OCI-LY1 (cell line): ENCODE results near the gene SLC37A1.

Source experiments
- H2AFZ ChIP-seq: fragments of 200-600 bp; sonication (generic), shearing (Covaris generic); 2 replicates; pipeline ENCODE4 v1.6.0; 2014; ENCODE audit warnings: antibody characterized with exemption, mild to moderate bottlenecking, low read length
- H3F3A ChIP-seq: fragments of 200-600 bp; sonication (generic), shearing (Covaris generic); 2 replicates; pipeline ENCODE4 v1.6.0; 2014; ENCODE audit warnings: mild to moderate bottlenecking, antibody characterized with exemption, low read length, moderate library complexity; ENCODE audit not compliant: insufficient read depth
- H3K27ac ChIP-seq: fragments of 200-600 bp; sonication (generic); 2 replicates; pipeline ENCODE4 v1.5.1; 2014; ENCODE audit warnings: low read length, mixed run types, mild to moderate bottlenecking, low read depth; ENCODE audit not compliant: poor library complexity, severe bottlenecking
- H3K27me3 ChIP-seq: fragments of 200-600 bp; sonication (generic); 2 replicates; pipeline ENCODE4 v1.6.0; 2014; ENCODE audit warnings: antibody characterized with exemption, mild to moderate bottlenecking, low read length, moderate library complexity; ENCODE audit not compliant: insufficient read depth
- H3K36me3 ChIP-seq: fragments of 200-600 bp; sonication (generic); 2 replicates; pipeline ENCODE4 v1.6.1; 2014; ENCODE audit warnings: mild to moderate bottlenecking, antibody characterized with exemption, low read length, moderate library complexity, mixed read lengths; ENCODE audit not compliant: insufficient read depth
- H3K4me1 ChIP-seq: fragments of 200-600 bp; sonication (generic); 2 replicates; pipeline ENCODE4 v1.5.1; 2014; ENCODE audit warnings: mild to moderate bottlenecking, low read length, moderate library complexity; ENCODE audit not compliant: insufficient read depth, severe bottlenecking
- H3K4me2 ChIP-seq: fragments of 200-600 bp; sonication (generic), shearing (Covaris generic); 2 replicates; pipeline ENCODE4 v1.6.1; 2014; ENCODE audit warnings: low read length
- H3K4me3 ChIP-seq: fragments of 200-600 bp; sonication (generic); 2 replicates; pipeline ENCODE4 v1.5.1; 2014; ENCODE audit warnings: low read length, low read depth, mild to moderate bottlenecking, mixed read lengths; ENCODE audit not compliant: poor library complexity, severe bottlenecking
- H3K79me2 ChIP-seq: fragments of 200-600 bp; shearing (Covaris generic); 2 replicates; pipeline ENCODE4 v1.6.1; 2016; ENCODE audit warnings: mixed run types, low read length, mixed read lengths; ENCODE audit not compliant: insufficient read depth
- H3K9ac ChIP-seq: fragments of 200-600 bp; sonication (generic), shearing (Covaris generic); 2 replicates; pipeline ENCODE4 v1.6.1; 2014; ENCODE audit warnings: mild to moderate bottlenecking, low read length, mixed read lengths
- H3K9me2 ChIP-seq: fragments of 200-600 bp; sonication (generic), shearing (Covaris generic); 2 replicates; pipeline ENCODE4 v1.6.1; 2014; ENCODE audit warnings: low read depth, mild to moderate bottlenecking, low read length, mixed read lengths
- H3K9me3 ChIP-seq: fragments of 200-600 bp; shearing (Covaris generic); 2 replicates; pipeline ENCODE4 v1.6.1; 2014; ENCODE audit warnings: low read length, mixed read lengths
- H4K20me1 ChIP-seq: fragments of 200-600 bp; sonication (generic), shearing (Covaris generic); 2 replicates; pipeline ENCODE4 v1.6.0; 2016; ENCODE audit warnings: mild to moderate bottlenecking, low read length; ENCODE audit not compliant: insufficient read depth
- CTCF ChIP-seq: fragments of 200-600 bp; sonication (generic), shearing (Covaris generic); IDR thresholded peaks from 2 replicates; pipeline ENCODE4 v1.5.1; 2017; ENCODE audit warnings: mild to moderate bottlenecking, antibody characterized with exemption, low read length, moderate library complexity, mixed read lengths
- EZH2 ChIP-seq: fragments of 200-600 bp; sonication (generic), shearing (Covaris generic); IDR thresholded peaks from 2 replicates; pipeline ENCODE4 v1.8.0; 2017; ENCODE audit warnings: borderline replicate concordance, mixed run types, mild to moderate bottlenecking, antibody characterized with exemption, low read length, moderate library complexity, mixed read lengths

Gene SLC37A1

GRCh38 chr21:42489991-42490390 lies 23.7 kb upstream of the SLC37A1 start:
- no peak for TF ChIP-seq EZH2
- TF ChIP-seq CTCF = no peak

GRCh38 chr21:42490720-42491119 lies 22.9 kb upstream of the SLC37A1 start:
- no peaks in the 10 kb centered on the region for H3K9me2 ChIP-seq
- no peaks in the 10 kb centered on the region for H3K9me3 ChIP-seq
- H4K20me1 ChIP-seq = no peaks in the 10 kb centered on the region
- H3K79me2 ChIP-seq = no peaks in the 10 kb centered on the region
- no peak overlapping the region for H3K27ac ChIP-seq
- TF ChIP-seq CTCF (no peak), EZH2 (no peak)
- no peaks in the 10 kb centered on the region for H3K36me3 ChIP-seq
- H3K4me2 ChIP-seq = no peak overlapping the region
- peaks cover 17% of the 10 kb centered on the region; the same call in 1 of the 2 replicates for H3K27me3 ChIP-seq
- H3F3A ChIP-seq = no peaks in the 10 kb centered on the region
- H3K4me3 ChIP-seq = no peak overlapping the region
- H3K9ac ChIP-seq = no peak overlapping the region
- H3K4me1 ChIP-seq = peaks cover 3% of the 10 kb centered on the region
- H2AFZ ChIP-seq = no peak overlapping the region

More at GRCh38 chr21:42489991-42490390, 23.7 kb upstream of the SLC37A1 start:
- H3K27me3 ChIP-seq = peaks cover 13% of the 10 kb centered on the region; the same call in 1 of the 2 replicates
- H3K9ac ChIP-seq = no peak overlapping the region
- H3K36me3 ChIP-seq = no peaks in the 10 kb centered on the region
- no peaks in the 10 kb centered on the region for H4K20me1 ChIP-seq
- no peak overlapping the region for H2AFZ ChIP-seq
- H3F3A ChIP-seq = no peaks in the 10 kb centered on the region
- no peaks in the 10 kb centered on the region for H3K9me3 ChIP-seq
- no peak overlapping the region for H3K27ac ChIP-seq
- no peak overlapping the region for H3K4me3 ChIP-seq
- H3K4me2 ChIP-seq = no peak overlapping the region
- no peaks in the 10 kb centered on the region for H3K79me2 ChIP-seq
- H3K9me2 ChIP-seq = no peaks in the 10 kb centered on the region
- H3K4me1 ChIP-seq = no peaks in the 10 kb centered on the region

GRCh38 chr21:42491328-42491727 lies 22.3 kb upstream of the SLC37A1 start:
- Histone ChIP-seq H3K27ac (no peak overlapping the region), H3K9ac (no peak overlapping the region), H3F3A (no peaks in the 10 kb centered on the region), H3K9me3 (no peaks in the 10 kb centered on the region), H3K4me3 (no peak overlapping the region), H3K4me2 (no peak overlapping the region), H3K79me2 (no peaks in the 10 kb centered on the region), H2AFZ (no peak overlapping the region), H3K36me3 (no peaks in the 10 kb centered on the region), H3K4me1 (peaks cover 6% of the 10 kb centered on the region), H4K20me1 (no peaks in the 10 kb centered on the region), H3K27me3 (peaks cover 18% of the 10 kb centered on the region; the same call in 1 of the 2 replicates), H3K9me2 (no peaks in the 10 kb centered on the region)
- TF ChIP-seq CTCF = no peak
- no peak for TF ChIP-seq EZH2
